ENCODE results near the gene C20orf202.
"Not testable (repeated sequence)": the region's sequence is repeated elsewhere in the genome, so short reads cannot be mapped to it uniquely, and the experiment has no call there.

Gene C20orf202

GRCh38 chr20:1212023-1212422, 8.8 kb downstream of the C20orf202 start:
- DNase-seq (ENCODE audit: low read depth), result no peak
- TF ChIP-seq CTCF (IDR thresholded peaks at IDR 0.05; ENCODE audit: control insufficient read depth, extremely low read depth, insufficient read depth), result no peak
- no peak overlapping the region for H3K4me3 ChIP-seq (ENCODE audit: low read depth, low read length)

GRCh38 chr20:1212607-1213396, 9.5 kb downstream of the C20orf202 start:
- peak; percentile 95 for TF ChIP-seq CTCF (IDR thresholded peaks at IDR 0.05; ENCODE audit: control insufficient read depth, extremely low read depth, insufficient read depth)
- DNase-seq (ENCODE audit: low read depth), result peak; percentile 26
- H3K4me3 ChIP-seq (ENCODE audit: low read depth, low read length), result no peak overlapping the region

DNA sequence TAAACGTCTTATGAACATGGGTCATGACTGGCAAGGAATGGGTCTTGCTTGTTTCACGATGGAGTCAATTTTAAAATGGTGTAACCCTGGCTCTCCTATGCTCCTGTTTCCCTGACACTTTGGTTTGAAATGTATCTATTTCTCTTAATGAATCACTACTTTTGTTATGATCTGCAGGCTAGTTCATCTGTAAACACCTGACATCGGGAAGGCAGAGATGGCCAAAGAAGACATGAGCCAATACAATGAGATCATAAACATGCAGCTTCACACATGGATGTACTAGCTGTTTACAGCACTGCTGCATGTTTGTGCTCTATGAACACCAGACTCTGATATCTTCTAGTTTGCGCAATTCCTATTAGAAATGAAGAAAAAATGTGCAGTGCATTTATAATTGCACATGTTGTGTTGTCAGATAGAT, 11.6 kb downstream of the C20orf202 start:
- TF ChIP-seq CTCF (IDR thresholded peaks at IDR 0.05; ENCODE audit: control insufficient read depth, extremely low read depth, insufficient read depth), result no peak
- DNase-seq (ENCODE audit: low read depth), result no peak
- no peak overlapping the region for H3K4me3 ChIP-seq (ENCODE audit: low read depth, low read length)

- H3K4me3 ChIP-seq (ENCODE audit: low read depth, low read length), result no peak overlapping the region
- TF ChIP-seq CTCF (IDR thresholded peaks at IDR 0.05; ENCODE audit: control insufficient read depth, extremely low read depth, insufficient read depth), result no peak
- DNase-seq (ENCODE audit: low read depth), result no peak
Measured at GRCh38 chr20:1215386-1216170, 12.3 kb downstream of the C20orf202 start.

DNA sequence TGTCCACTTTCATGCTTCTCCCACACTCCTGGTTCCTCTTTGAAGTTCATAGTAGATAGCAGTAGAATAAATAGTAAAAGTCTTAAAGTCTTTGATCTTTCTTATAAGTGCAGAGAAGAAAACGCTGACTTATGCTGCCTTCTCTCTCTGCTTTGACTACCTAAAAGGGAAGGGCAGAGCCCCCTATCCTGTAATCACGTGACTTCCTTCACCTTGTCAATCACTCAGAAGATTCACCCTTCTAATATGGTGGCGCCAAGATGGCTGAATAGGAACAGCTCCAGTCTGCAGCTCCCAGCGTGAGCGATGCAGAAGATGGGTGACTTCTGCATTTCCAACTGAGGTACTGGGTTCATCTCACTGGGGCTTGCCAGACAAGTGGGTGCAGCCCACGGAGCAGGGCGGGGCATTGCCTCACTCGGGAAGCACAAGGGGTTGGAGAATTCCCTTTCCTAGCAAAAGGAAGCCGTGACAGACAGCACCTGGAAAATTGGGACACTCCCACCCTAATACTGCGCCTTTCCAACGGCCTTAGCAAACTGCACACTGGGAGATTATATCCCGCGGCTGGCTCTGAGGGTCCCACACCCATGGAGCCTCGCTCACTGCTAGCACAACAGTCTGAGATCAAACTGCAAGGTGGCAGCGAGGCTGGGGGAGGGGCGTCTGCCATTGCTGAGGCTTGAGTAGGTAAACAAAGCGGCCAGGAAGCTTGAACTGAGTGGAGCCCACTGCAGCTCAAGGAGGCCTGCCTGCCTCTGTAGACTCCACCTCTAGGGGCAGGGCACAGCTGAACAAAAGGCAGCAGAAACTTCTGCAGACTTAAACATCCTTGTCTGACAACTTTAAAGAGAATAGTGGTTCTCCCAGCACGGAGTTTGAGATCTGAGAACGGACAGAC, 13.5 kb downstream of the C20orf202 start:
- H3K4me3 ChIP-seq (ENCODE audit: low read depth, low read length); DNase-seq (ENCODE audit: low read depth): not testable (repeated sequence)

GRCh38 chr20:1222750-1223149, 19.5 kb downstream of the C20orf202 start:
- H3K4me3 ChIP-seq (ENCODE audit: low read depth, low read length); DNase-seq (ENCODE audit: low read depth): not testable (repeated sequence)

- no peak for TF ChIP-seq CTCF (IDR thresholded peaks at IDR 0.05; ENCODE audit: control insufficient read depth, extremely low read depth, insufficient read depth)
- H3K4me3 ChIP-seq (ENCODE audit: low read depth, low read length), result no peak overlapping the region
- DNase-seq (ENCODE audit: low read depth), result no peak
Measured at GRCh38 chr20:1224205-1224890, 21.1 kb downstream of the C20orf202 start.

Data from LNCaP clone FGC (cell line).